GM08714 (cell line): Measurements from ENCODE around the gene JUNB.

Source experiments
- H3K4me3 ChIP-seq: fragments of 200-500 bp; sonication (Bioruptor generic); 2 replicates; pipeline ENCODE4 v1.5.1; 2014; ENCODE audit warnings: mild to moderate bottlenecking, low read length, inconsistent platforms
- ZNF274 ChIP-seq: IDR thresholded peaks from 2 replicates; pipeline ENCODE4 v1.6.1; 2012; ENCODE audit warnings: mild to moderate bottlenecking, low read depth, low read length

The JUNB gene

DNA sequence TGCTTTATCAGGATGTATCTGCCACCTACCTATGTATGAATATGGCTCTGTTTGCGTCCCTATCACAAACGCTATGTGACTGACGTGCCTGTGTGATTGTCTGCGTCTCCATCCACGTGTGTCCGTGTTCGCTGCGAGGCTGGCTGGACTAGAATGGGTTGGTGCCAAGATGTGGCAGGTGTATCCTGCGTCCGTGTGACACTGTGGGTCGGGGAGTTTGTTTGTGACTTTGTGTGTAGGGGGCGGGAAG, 9.2 kb upstream of the JUNB start:
- H3K4me3 ChIP-seq: peak overlapping the region; percentile 57; the same call in 1 of the 2 replicates
- no peak for TF ChIP-seq ZNF274

DNA sequence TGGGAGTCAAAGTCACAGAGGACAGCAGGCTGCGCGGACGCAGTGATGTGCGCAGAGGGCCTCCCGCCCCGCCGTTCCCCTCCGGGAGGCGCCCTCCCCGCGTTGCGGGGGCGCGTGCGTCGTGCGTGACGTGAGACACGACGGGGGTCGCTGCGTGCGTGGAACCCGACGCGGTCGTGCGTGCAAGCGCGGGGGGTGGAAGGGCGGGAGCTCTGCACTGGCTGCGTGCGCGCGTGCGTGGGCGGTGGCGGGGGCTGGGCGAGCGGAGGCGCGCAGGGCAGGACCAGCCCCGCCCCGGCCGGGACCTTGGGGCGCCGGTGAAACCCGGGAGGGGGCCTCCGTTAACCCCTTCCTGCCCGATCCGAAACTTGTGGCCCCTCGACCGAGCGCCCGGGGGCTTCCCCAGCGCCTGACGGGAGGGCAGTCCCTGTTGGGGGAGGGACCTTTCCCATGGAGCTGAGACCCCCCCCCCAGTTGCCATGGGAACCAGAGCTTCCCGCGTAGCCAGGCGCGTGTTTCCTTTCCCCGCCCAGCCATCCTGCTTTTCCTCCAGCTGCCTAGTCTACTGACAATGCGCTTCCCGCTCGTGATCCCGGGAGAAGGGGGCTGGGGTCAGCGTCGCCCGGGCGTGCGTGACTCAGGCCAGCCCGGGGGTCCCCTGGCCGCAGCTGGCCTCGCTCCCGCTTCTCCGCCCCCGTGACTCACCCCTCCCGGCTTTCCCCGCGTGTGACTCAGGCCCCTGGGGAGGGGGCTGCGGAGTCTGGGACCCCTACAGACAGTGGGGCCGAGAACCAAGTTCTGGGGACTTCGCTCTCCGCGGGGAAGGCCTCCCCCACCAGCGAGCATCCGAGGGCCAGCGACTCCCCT, 8.6 kb upstream of the JUNB start:
- no peak for TF ChIP-seq ZNF274
- H3K4me3 ChIP-seq: peak overlapping the region; percentile 57; the same call in 1 of the 2 replicates

DNA sequence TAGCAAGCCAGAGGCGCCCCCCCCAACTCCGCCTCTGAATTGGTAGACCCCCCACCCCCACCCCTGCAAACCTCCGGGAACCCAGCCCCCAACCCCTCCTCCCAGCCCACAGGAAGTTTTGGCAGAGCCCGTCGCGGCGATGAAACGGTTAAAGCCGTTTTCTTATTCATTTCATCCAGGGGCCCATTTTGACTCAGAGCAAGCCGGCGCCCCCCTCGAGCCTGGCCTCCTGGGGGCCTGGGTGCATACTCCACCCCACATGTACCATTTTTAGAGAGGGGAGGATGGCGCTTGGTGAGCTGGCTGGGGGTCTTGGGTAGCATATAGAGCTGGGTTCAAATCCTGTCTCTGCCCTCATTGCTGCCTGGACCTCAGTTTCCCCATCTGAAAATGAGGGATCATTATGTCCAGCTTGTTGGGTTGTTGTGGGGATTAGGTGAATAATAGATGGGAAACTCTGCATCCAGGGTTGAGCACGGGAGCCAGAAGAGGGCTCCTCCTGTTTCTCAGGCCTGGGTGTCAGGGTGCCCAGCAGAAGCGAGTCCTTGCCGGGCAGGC, 7.9 kb upstream of the JUNB start:
- no peak for TF ChIP-seq ZNF274
- H3K4me3 ChIP-seq: no peak overlapping the region; the same call in 1 of the 2 replicates

DNA sequence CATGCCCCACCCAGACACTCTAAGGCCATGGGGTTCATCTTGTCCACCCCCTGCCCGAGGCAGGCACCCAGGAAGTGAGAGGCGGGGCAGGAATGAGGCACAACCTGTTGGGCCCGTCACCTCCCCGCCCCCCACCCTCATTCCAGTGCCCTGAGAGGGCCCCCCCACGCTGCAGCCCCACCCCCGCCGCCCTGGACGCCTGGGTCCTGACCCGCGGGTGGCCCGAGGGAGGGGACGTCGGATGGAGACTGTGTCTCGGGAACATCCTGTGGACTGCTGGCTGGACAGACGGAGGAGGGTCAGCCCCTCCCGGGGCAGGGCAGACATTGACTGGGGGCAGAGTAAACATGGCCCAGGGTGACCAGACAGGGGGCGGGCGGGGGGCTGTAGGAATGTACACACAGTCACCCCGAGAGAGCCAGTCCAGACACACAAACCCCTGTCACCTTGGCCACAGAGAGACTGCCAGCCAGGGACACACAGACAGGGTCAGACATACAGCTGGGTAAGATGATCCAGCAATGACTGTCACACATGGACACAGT, 7.4 kb upstream of the JUNB start:
- TF ChIP-seq ZNF274: no peak
- no peak overlapping the region for H3K4me3 ChIP-seq

DNA sequence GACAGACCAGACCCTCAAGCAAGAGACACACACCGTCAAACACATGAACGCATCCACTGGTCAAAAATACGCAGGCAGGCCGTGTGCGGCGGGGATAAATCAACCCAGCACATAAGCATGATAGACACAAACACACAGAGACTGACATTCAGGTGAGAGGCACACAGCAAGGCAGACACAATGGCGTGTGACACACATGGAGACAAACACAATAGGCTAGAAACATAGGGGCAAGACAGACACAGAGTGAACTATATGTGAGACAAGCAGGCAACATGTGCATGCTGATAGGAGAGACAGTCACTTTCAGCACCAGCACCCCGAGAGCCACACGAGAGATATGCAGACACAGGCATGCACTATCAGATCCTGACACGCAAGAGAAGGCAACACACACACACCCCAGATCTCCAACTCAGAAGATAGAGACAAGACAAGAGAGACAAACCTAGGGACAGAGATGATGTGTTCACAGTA, 6.9 kb upstream of the JUNB start:
- no peak for TF ChIP-seq ZNF274
- no peak overlapping the region for H3K4me3 ChIP-seq

DNA sequence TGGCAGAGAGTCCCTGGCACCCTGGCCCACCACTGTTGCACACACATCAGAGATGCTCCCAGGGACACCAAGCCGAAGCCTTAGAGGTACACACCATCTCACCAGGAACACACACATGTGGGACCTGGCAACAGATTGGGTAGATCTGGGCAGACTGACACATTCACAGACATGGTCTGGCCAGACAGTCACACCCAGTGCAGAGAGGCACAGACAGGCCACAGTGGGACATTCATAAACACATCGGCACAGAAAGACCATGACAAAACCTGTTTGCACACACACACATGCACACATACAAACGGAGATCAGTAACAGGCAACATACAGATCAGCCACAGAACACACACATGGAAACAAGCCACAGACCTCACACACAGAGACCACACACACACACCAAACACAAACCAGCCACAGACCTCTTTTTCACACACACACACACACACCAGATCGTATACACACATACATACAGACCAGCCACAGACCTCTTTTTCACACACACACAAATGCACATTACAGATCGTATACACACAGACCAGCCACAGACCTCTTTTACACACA, 6.3 kb upstream of the JUNB start:
- TF ChIP-seq ZNF274: no peak
- no peak overlapping the region for H3K4me3 ChIP-seq

DNA sequence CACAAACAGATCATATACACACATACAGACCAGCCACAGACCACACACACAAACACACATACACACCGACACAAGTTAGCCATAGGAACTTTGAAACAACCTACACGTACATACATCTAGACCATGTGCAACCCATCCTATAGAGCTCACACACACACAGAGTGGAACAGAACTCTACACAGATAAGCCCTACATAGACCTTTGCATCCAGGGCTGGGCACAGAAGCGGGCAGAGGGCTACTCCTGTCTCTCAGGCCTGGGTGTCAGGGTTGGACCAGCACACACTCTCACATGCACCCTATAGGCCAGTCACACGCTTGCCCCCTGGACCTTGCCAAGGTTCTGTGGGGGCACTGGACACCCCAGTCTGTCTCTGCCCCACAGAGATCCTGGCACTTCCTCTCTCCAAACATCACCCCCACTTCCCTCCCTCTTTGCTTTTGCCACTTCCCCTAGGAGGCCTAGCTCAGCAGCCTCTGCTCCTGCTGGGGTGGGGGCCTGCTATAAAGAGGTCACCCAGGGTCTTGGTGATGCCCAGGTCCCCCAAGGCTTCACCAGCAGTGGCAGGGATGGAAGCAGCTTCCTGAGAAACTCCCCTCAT, 5.8 kb upstream of the JUNB start:
- TF ChIP-seq ZNF274: no peak
- no peak overlapping the region for H3K4me3 ChIP-seq

DNA sequence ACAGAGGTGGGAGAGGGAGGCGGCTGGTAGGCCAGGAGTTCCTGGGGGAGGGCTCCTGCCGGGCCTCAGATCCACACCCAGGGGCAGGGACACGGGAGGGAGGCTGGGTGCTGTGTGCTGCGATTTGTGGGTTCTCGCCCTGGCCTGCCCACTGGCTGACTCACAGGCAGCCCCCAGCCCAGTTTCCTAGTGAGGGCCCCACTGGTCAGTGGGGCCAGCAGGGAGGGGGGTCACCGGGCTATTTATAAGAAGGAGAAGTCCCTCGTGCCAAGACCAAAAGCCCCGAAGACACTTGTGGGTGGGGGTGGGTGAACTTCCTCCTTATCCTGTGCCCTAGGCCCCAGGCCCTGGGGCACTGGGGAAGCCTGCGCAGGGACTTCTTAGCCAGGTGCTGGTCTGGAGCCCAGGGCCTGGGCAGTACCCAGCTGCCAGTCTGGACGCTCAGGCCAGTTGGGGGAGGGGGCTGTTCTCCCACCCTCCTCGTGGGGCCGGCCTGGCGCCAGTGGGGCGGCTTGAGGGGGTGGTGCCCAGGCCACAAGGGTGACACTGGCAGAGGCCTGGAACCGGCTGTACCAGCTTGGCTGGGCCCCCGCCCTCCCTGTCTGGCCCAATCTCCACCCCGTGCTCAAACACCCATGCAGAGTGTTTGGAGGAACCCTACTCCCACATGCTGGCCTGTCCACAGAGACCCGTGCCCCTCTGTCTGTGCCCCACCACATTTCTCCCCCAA, 5.0 kb upstream of the JUNB start:
- H3K4me3 ChIP-seq: no peak overlapping the region
- TF ChIP-seq ZNF274: no peak

DNA sequence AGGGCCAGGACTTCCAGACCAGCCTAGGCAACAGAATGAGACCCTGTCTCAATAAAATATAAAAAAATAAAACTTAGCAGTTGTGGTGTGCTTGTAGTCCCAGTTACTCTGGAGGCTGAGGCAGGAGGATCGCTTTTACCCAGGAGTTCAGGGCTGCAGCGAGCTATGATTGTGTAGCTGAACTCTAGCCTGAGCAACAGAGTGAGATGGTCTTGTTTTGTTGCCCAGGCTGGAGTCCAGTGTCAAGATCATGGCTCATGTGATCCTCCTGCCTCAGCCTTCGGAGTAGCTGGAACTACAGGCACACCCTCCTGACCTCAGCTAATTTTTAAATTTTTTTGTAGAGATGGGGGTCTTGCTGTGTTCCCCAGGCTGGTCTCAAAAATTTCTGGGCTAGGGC, 4.3 kb upstream of the JUNB start:
- H3K4me3 ChIP-seq: no peak overlapping the region
- TF ChIP-seq ZNF274: no peak

DNA sequence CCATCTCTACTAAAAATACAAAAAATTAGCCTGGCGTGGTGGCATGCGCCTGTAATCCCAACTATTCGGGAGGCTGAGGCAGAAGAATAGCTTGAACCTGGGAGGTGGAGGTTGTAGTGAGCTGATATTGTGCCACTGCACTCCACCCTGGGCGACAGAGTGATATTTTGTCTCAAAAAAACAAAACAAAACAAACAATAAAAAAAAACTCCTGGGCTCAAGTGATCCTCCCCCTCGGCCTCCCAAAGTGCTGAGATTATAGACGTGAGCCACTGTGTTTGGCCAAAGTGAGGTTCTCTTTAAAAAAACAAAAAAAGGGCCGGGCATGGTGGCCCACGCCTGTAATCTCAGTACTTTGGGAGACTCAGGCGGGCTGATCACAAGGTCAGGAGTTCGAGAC, 3.8 kb upstream of the JUNB start:
- no peak overlapping the region for H3K4me3 ChIP-seq

DNA sequence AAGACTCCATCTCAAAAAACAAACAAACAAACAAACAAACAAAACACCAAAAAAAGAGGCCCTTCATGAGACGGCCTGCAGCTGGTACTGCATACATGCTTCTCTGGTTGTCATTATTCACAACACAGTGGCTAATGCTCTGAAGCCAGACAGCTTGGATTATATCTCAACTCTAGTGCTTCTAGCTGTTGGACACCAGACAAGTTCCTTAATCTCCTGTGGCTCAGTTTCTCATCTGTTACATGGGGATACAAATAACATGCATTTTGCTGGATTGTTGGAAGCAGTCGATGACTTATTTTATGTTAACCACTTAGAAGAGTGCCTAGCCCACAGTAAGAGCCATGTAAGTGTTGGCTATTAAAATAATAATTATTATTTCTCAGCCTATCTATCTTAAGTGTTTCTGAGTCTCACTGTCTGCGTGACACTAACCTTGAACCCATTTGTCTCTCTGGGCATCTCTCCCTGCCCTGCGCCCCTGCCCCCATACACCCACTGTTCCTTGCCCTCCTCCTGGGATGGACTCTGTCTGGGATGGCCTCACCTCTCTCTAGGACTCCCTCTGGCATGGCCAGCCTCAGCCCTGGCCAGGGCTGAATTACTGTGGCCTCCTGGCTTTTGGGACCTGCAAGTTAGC, 3.1 kb upstream of the JUNB start:
- peak overlapping the region; percentile 51; the same call in 1 of the 2 replicates for H3K4me3 ChIP-seq
- no peak for TF ChIP-seq ZNF274

More for the DNA sequence above, 3.8 kb upstream of the JUNB start:
- no peak for TF ChIP-seq ZNF274

DNA sequence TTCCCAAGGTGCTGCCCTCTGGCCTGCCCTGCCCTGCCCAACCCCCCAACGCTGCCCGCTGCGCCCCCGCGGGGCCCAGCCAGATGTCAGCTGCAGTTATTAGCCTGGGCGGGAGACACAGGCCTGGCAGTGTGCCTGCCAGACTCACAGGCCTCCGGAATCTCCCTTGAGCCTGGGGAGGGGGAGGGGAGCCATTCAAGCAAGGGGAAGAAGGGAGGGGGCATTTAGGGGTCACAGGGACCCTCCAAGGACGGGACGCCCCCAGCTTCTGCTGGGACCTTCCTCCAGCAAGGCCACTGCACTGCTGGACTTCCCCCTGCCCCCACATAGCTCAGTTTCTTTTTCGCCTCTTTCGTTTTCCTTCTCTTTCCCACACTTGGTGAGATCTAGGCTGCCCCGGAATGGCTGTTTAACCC, 2.6 kb upstream of the JUNB start:
- peak overlapping the region; percentile 51; the same call in 1 of the 2 replicates for H3K4me3 ChIP-seq
- no peak for TF ChIP-seq ZNF274

DNA sequence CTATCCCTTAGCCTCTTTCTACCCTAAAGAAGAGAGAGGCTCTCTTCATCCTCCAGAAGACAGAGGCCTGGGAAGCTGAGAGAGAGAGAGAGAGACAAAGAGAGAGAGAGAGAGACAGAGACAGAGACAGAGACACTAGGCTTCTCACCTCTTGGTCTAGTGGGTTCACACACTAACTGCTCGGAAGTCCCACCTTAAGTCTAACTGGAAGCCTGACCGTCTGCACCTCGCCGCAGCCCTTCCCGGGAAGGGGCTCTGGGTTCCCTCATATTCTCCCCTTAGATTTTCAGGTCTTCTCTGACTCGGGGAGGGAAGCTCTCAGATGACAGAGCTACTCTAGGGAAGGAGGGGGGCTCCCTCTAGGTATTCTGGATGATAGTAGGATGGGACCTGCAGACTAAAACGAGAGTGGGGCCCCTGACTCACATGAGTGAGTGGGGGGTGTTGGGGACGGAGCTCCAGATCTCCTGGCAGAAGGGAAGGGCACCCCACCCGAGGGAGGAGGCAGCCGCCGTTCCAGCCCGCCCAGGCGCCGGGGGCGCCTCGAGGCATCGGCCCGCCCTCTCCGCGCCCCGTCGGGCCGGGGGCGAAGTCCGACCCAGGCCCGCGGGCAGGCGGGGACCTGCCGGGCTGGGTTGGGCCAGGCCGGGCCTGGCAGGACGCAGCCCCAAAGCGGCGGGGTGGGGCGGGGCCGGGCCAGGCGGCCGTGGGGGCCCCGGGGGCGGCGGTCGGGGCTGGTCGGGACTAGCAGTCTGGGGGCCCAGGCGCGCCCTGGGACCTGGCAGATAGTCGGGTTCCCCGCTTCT, 2.0 kb upstream of the JUNB start:
- peak overlapping the region; percentile 51; the same call in 1 of the 2 replicates for H3K4me3 ChIP-seq
- no peak for TF ChIP-seq ZNF274
